H1 (cell line): ENCODE measurements around the gene DDIAS. TPM values are rescaled to one million over a fixed set of nuclear protein-coding genes. Genes with fewer than 3 reads are reported as not detected.

ENCODE experiments used
- CTCF ChIA-PET: fragments of 300-600 bp; sonication (Branson Sonifier 250); formaldehyde crosslinking; loops from one replicate; lab custom pipeline; 2021; ENCODE audit not compliant: partially characterized antibody; lab: Charles Lee
- POLR2A ChIA-PET: fragments of 300-600 bp; sonication (Branson Sonifier 250); formaldehyde crosslinking; loops from one replicate; lab custom pipeline; 2021; ENCODE audit warnings: inconsistent platforms; ENCODE audit not compliant: partially characterized antibody; lab: Charles Lee
- DNase-seq, 2 experiments: peaks; one replicate each; pipeline versions ENCODE4 v3.0.0 to v3.0.0-alpha.2; 2010 to 2022; ENCODE audit warnings: low spot score in 2 of 2, low read depth in 1 of 2, mixed read lengths in 1 of 2
- FAIRE-seq: peaks from 2 replicates; lab custom pipeline; 2011; peaks lifted over from hg19 to GRCh38; lab: Jason Lieb, UNC
- H2AFZ ChIP-seq: 2 replicates; pipeline ENCODE4 v1.8.1; 2012; ENCODE audit warnings: low read length, inconsistent platforms
- H2AK5ac ChIP-seq: 2 replicates; pipeline ENCODE4 v1.6.1; 2013; ENCODE audit warnings: low read depth, low read length
- H2BK120ac ChIP-seq: replicated peaks from 2 replicates; pipeline ENCODE3; 2013; ENCODE audit warnings: low read depth, low read length, inconsistent platforms
- H2BK12ac ChIP-seq: 2 replicates; pipeline ENCODE4 v1.6.1; 2013; ENCODE audit warnings: low read depth, low read length
- H2BK15ac ChIP-seq: 2 replicates; pipeline ENCODE4 v1.6.1; 2013; ENCODE audit warnings: low read length
- H2BK20ac ChIP-seq: 2 replicates; pipeline ENCODE4 v1.6.1; 2013; ENCODE audit warnings: low read length
- H2BK5ac ChIP-seq: 2 replicates; pipeline ENCODE4 v1.6.1; 2013; ENCODE audit warnings: low read depth, low read length
- H3K14ac ChIP-seq: 2 replicates; pipeline ENCODE4 v1.6.1; 2013; ENCODE audit warnings: inconsistent platforms; ENCODE audit not compliant: insufficient read length
- H3K18ac ChIP-seq: 2 replicates; pipeline ENCODE4 v1.6.1; 2013; ENCODE audit warnings: low read length; ENCODE audit errors: extremely low read depth
- H3K23ac ChIP-seq: 2 replicates; pipeline ENCODE4 v1.6.1; 2013; ENCODE audit warnings: inconsistent platforms; ENCODE audit not compliant: insufficient read length
- H3K23me2 ChIP-seq: 2 replicates; pipeline ENCODE4 v1.6.1; 2013; ENCODE audit warnings: low read depth, low read length
- H3K27ac ChIP-seq: 2 replicates; pipeline ENCODE4 v1.6.1; 2011; ENCODE audit warnings: low read depth, low read length, inconsistent platforms
- H3K27me3 ChIP-seq, 4 experiments: replicated peaks in 1 of 4; 1 replicate in 1 of 4; 2 replicates in 3 of 4; pipeline versions ENCODE4 v1.6.1 to v1.8.1; 2011 to 2013; ENCODE audit warnings: low read length in 3 of 4, mild to moderate bottlenecking in 3 of 4, inconsistent platforms in 2 of 4, mixed read lengths in 2 of 4, moderate library complexity in 1 of 4; ENCODE audit not compliant: control insufficient read depth in 3 of 4, insufficient read depth in 3 of 4; ENCODE audit errors: extremely low read depth in 1 of 4
- H3K36me3 ChIP-seq, 4 experiments: 2 replicates each; pipeline versions ENCODE4 v1.6.1 to v1.8.1; 2011 to 2013; ENCODE audit warnings: mild to moderate bottlenecking in 4 of 4, low read length in 3 of 4, moderate library complexity in 2 of 4, control low read depth in 1 of 4, inconsistent platforms in 1 of 4; ENCODE audit not compliant: insufficient read depth in 4 of 4, control insufficient read depth in 2 of 4
- H3K4ac ChIP-seq: replicated peaks from 2 replicates; pipeline ENCODE3; 2013; ENCODE audit warnings: low read length, low read depth, mixed read lengths, inconsistent platforms; ENCODE audit not compliant: insufficient read length
- H3K4me1 ChIP-seq, 4 experiments: replicated peaks in 1 of 4; 1 replicate in 1 of 4; 2 replicates in 3 of 4; pipeline versions ENCODE4 v1.6.1 to v1.8.1; 2011 to 2013; ENCODE audit warnings: low read length in 3 of 4, inconsistent platforms in 2 of 4, mixed read lengths in 1 of 4; ENCODE audit not compliant: insufficient read depth in 4 of 4, control insufficient read depth in 3 of 4
- H3K4me2 ChIP-seq, 2 experiments: 2 replicates each; pipeline versions ENCODE4 v1.6.1 to v1.8.1; 2011 to 2013; ENCODE audit warnings: low read depth in 2 of 2, low read length in 2 of 2, control low read depth in 1 of 2, inconsistent platforms in 1 of 2, mild to moderate bottlenecking in 1 of 2; ENCODE audit not compliant: insufficient read depth in 1 of 2
- H3K4me3 ChIP-seq, 4 experiments: fragments of 200-600, 300-600 bp in 1 of 4; sonication (generic), shearing (Covaris generic), sonication (Bioruptor Twin) in 1 of 4; 2 replicates each; pipeline versions ENCODE4 v1.5.1 to v1.8.1; 2011 to 2016; ENCODE audit warnings: low read length in 4 of 4, low read depth in 3 of 4, control low read depth in 2 of 4, inconsistent platforms in 2 of 4, mild to moderate bottlenecking in 2 of 4, mixed read lengths in 1 of 4, moderate library complexity in 1 of 4; ENCODE audit not compliant: insufficient read depth in 2 of 4; ENCODE audit errors: extremely low read depth in 1 of 4
- H3K56ac ChIP-seq: replicated peaks from 2 replicates; pipeline ENCODE3; 2013; ENCODE audit warnings: low read depth, mild to moderate bottlenecking, mixed read lengths, low read length, inconsistent platforms; ENCODE audit not compliant: insufficient read length
- H3K79me1 ChIP-seq: 2 replicates; pipeline ENCODE4 v1.6.1; 2013; ENCODE audit warnings: low read depth, low read length, control low read depth
- H3K79me2 ChIP-seq, 2 experiments: 2 replicates each; pipeline versions ENCODE4 v1.6.1 to v1.8.1; 2012 to 2013; ENCODE audit warnings: low read length in 2 of 2, mild to moderate bottlenecking in 2 of 2, inconsistent platforms in 1 of 2; ENCODE audit not compliant: insufficient read depth in 2 of 2, control insufficient read depth in 1 of 2
- H3K9ac ChIP-seq, 4 experiments: replicated peaks in 1 of 4; 1 replicate in 1 of 4; 2 replicates in 3 of 4; pipeline versions ENCODE4 v1.6.1 to v1.8.1; 2011 to 2013; ENCODE audit warnings: low read depth in 3 of 4, low read length in 3 of 4, control low read depth in 2 of 4, mild to moderate bottlenecking in 2 of 4, moderate library complexity in 2 of 4, inconsistent platforms in 1 of 4; ENCODE audit errors: extremely low read depth in 1 of 4
- H3K9me3 ChIP-seq, 2 experiments: 2 replicates each; pipeline versions ENCODE4 v1.6.1 to v1.8.1; 2012 to 2013; ENCODE audit warnings: mild to moderate bottlenecking in 2 of 2, moderate library complexity in 2 of 2, control low read depth in 1 of 2, inconsistent platforms in 1 of 2, low read depth in 1 of 2, low read length in 1 of 2, mixed read lengths in 1 of 2; ENCODE audit not compliant: insufficient read depth in 2 of 2
- H4K20me1 ChIP-seq, 2 experiments: replicated peaks in 1 of 2; 2 replicates each; pipeline versions ENCODE3 to v1.8.1; 2011 to 2013; ENCODE audit warnings: inconsistent platforms in 2 of 2, low read length in 2 of 2, mild to moderate bottlenecking in 1 of 2; ENCODE audit not compliant: insufficient read depth in 2 of 2, control insufficient read depth in 1 of 2
- H4K5ac ChIP-seq: 2 replicates; pipeline ENCODE4 v1.6.1; 2013; ENCODE audit warnings: low read length, low read depth, mixed read lengths, inconsistent platforms; ENCODE audit not compliant: insufficient read length
- H4K8ac ChIP-seq: 2 replicates; pipeline ENCODE4 v1.8.0; 2013; ENCODE audit warnings: mild to moderate bottlenecking, moderate library complexity, low read length, inconsistent platforms; ENCODE audit not compliant: insufficient read depth; ENCODE audit errors: extremely low read depth
- H4K91ac ChIP-seq: replicated peaks from 2 replicates; pipeline ENCODE3; 2013; ENCODE audit warnings: low read length, mixed read lengths, inconsistent platforms; ENCODE audit not compliant: insufficient read length
- EGR1 ChIP-seq: IDR thresholded peaks from 2 replicates; pipeline ENCODE4 v1.6.1; 2011; ENCODE audit warnings: low read depth, low read length, borderline replicate concordance
- EZH2 ChIP-seq: fragments of 200-600 bp; sonication (generic); IDR thresholded peaks from 2 replicates; pipeline ENCODE4 v1.7.1; 2012; ENCODE audit warnings: low read depth, mild to moderate bottlenecking, moderate library complexity, low read length, inconsistent platforms; ENCODE audit not compliant: severe bottlenecking
- GTF2F1 ChIP-seq: IDR thresholded peaks from 2 replicates; pipeline ENCODE4 v1.6.1; 2012; ENCODE audit warnings: low read depth, low read length, improper control_type of control experiment, borderline replicate concordance
- NRF1 ChIP-seq: IDR thresholded peaks from 2 replicates; pipeline ENCODE4 v1.6.1; 2011; ENCODE audit warnings: mild to moderate bottlenecking, low read depth, low read length, improper control_type of control experiment
- PHF8 ChIP-seq: fragments of 200-600 bp; sonication (generic); conservative IDR thresholded peaks from 2 replicates; pipeline ENCODE4 v1.7.1; 2012; ENCODE audit warnings: low read depth, mild to moderate bottlenecking, inconsistent platforms, low read length, moderate library complexity
- POLR2AphosphoS5 ChIP-seq: IDR thresholded peaks from 2 replicates; pipeline ENCODE4 v1.6.1; 2011; ENCODE audit warnings: low read depth, low read length
- POU5F1 ChIP-seq: IDR thresholded peaks from 2 replicates; pipeline ENCODE4 v1.6.1; 2011; ENCODE audit warnings: low read depth, mild to moderate bottlenecking, low read length, moderate library complexity
- RAD21 ChIP-seq, 2 experiments: IDR thresholded peaks in 1 of 2; conservative IDR thresholded peaks in 1 of 2; 2 replicates each; pipeline ENCODE4 v1.6.1; 2011; ENCODE audit warnings: low read depth in 2 of 2, low read length in 2 of 2, improper control_type of control experiment in 1 of 2, inconsistent platforms in 1 of 2, mild to moderate bottlenecking in 1 of 2, moderate library complexity in 1 of 2
- RXRA ChIP-seq: IDR thresholded peaks from 2 replicates; pipeline ENCODE4 v1.6.1; 2011; ENCODE audit warnings: low read depth, mild to moderate bottlenecking, low read length, moderate library complexity; ENCODE audit not compliant: insufficient read depth
- SAP30 ChIP-seq: fragments of 300-600 bp; sonication (generic); IDR thresholded peaks from 2 replicates; pipeline ENCODE4 v1.7.1; 2012; ENCODE audit warnings: low read length, moderate library complexity, mild to moderate bottlenecking, inconsistent platforms; ENCODE audit not compliant: insufficient read depth, insufficient replicate concordance
- TAF1 ChIP-seq: IDR thresholded peaks from 2 replicates; pipeline ENCODE4 v1.6.1; 2011; ENCODE audit warnings: mild to moderate bottlenecking, low read depth, low read length
- WGBS, 2 experiments: shearing (Covaris generic) in 1 of 2; methylation state at CpG; one replicate each; pipeline versions ENCODE4 v1.1.6 to v1.1.7; 2013 to 2015; ENCODE audit warnings: low lambda C conversion rate in 2 of 2, mixed read lengths in 2 of 2, inconsistent platforms in 1 of 2, low coverage in 1 of 2, missing lambda C conversion rate in 1 of 2; ENCODE audit not compliant: insufficient replicate concordance in 2 of 2, insufficient coverage in 1 of 2, insufficient read length in 1 of 2; ENCODE audit errors: extremely low coverage in 1 of 2, missing lambda C conversion rate in 1 of 2; 5-methylcytosine and 5-hydroxymethylcytosine counted together
- polyA plus RNA-seq, 7 experiments: library from polyadenylated mRNA; depleted of rRNA in 3 of 7; stranded (reverse) in 5 of 7; unstranded in 2 of 7; fragments of >200 nt in 5 of 7; fragments of 200-250 nt in 2 of 7; gene quantifications; 1 replicate in 5 of 7; 2 replicates in 1 of 7; 4 replicates in 1 of 7; pipeline versions ENCODE4 v1.2.1 to v1.2.3, GENCODE V29; 2011 to 2013; ENCODE audit warnings: missing spikeins in 2 of 7, mixed read lengths in 2 of 7
- total RNA-seq: library from RNA; stranded (reverse); fragmentation: NEBNext Ultra II Directional; extraction: Animal tissue kit (Norgen Biotek cat#: 25700); gene quantifications from 2 replicates; pipeline ENCODE4 v1.2.1, GENCODE V29; 2021
- TF ChIP-seq, protein P1 (sequence below): IDR thresholded peaks from 2 replicates; pipeline ENCODE4 v1.6.1; 2012; ENCODE audit warnings: inconsistent platforms

DDIAS gene
- total and polyA plus RNA-seq, 2 of the 8 experiments (the other 6 are each of a cell fraction or from before 2014, with no cell fraction given): 11.6 to 25.7 TPM

GRCh38 chr11:82980947-82981346 lies 79.4 kb downstream of the DDIAS start:
- H3K14ac ChIP-seq: no peak overlapping the region
- no peak overlapping the region for H3K56ac ChIP-seq
- no peak overlapping the region for H3K4me3 ChIP-seq
- no peak for FAIRE-seq
- CTCF ChIA-PET: interaction anchor here (1.0 kb wide), 1 partner anchor 10 kb away, joined by 3 read pairs; no protein-coding TSS in a partner anchor
- H3K79me2 ChIP-seq: no peaks in the 10 kb centered on the region
- no peak overlapping the region for H4K8ac ChIP-seq
- no peaks in the 10 kb centered on the region for H3K9me3 ChIP-seq
- no peak for TF ChIP-seq EZH2
- no peak for TF ChIP-seq POLR2AphosphoS5
- TF ChIP-seq, protein P1, sequence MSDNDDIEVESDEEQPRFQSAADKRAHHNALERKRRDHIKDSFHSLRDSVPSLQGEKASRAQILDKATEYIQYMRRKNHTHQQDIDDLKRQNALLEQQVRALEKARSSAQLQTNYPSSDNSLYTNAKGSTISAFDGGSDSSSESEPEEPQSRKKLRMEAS: no peak
- TF ChIP-seq TAF1: no peak
- no peak for TF ChIP-seq PHF8
- no peak for TF ChIP-seq POU5F1
- TF ChIP-seq NRF1: no peak
- TF ChIP-seq GTF2F1: no peak
- TF ChIP-seq RAD21 (IDR thresholded peaks at IDR 0.05 in 1 of 2, conservative IDR thresholded peaks at IDR 0.05 in 1 of 2; ENCODE audit: low read depth in 2 of 2, low read length in 2 of 2): no peak
- no peak for TF ChIP-seq SAP30
- no peak for TF ChIP-seq EGR1
- no peak for TF ChIP-seq RXRA
- TF ChIP-seq, all 59 proteins: peak for 0
- H2BK120ac ChIP-seq: no peak overlapping the region
- whole genome bisulfite sequencing, 2 experiments: 80% methylated on average over 4 of the region's 4 CpGs; no CpG with 5 or more reads in 1 of the 2 experiments
- H3K4ac ChIP-seq: no peak overlapping the region
- H2BK20ac ChIP-seq: no peak overlapping the region
- no peaks in the 10 kb centered on the region for H4K20me1 ChIP-seq
- no peak overlapping the region for H2BK15ac ChIP-seq
- H2BK5ac ChIP-seq: no peak overlapping the region
- H3K4me1 ChIP-seq: no peaks in the 10 kb centered on the region; a peak in 1 of 7 replicates
- no peak overlapping the region for H2AFZ ChIP-seq
- no peak overlapping the region for H3K23ac ChIP-seq
- no peaks in the 10 kb centered on the region for H3K23me2 ChIP-seq
- no peak overlapping the region for H4K91ac ChIP-seq
- H3K36me3 ChIP-seq: no peaks in the 10 kb centered on the region
- POLR2A ChIA-PET: no interaction called here
- H2AK5ac ChIP-seq: no peak overlapping the region
- no peak overlapping the region for H3K27ac ChIP-seq
- no peak overlapping the region for H2BK12ac ChIP-seq
- H3K79me1 ChIP-seq: no peaks in the 10 kb centered on the region
- no peak overlapping the region for H3K9ac ChIP-seq
- H3K18ac ChIP-seq: no peak overlapping the region
- H4K5ac ChIP-seq: no peak overlapping the region
- DNase-seq: no peak
- no peaks in the 10 kb centered on the region for H3K27me3 ChIP-seq
- no peak overlapping the region for H3K4me2 ChIP-seq
